Measurements from ENCODE around the gene ZBTB4. TPM values are rescaled to one million over a fixed set of nuclear protein-coding genes. Genes with fewer than 3 reads are reported as not detected.
A peak's percentile ranks its signal among the peaks of the same experiment; 100 is the strongest.

The ZBTB4 gene
- total RNA-seq, 1 experiment from 2014 or later: 26.3 TPM

- Mint-ChIP-seq H3K27ac (ENCODE audit: low read depth, unreplicated experiment) (peak overlapping the region; percentile 92), H3K4me1 (ENCODE audit: insufficient read depth, unreplicated experiment) (peaks cover 12% of the 10 kb centered on the region), H3K27me3 (ENCODE audit: insufficient read depth, unreplicated experiment) (no peaks in the 10 kb centered on the region), H3K4me3 (ENCODE audit: unreplicated experiment) (peak overlapping the region; percentile 81), H3K36me3 (ENCODE audit: insufficient read depth, unreplicated experiment) (no peaks in the 10 kb centered on the region), H3K9me3 (ENCODE audit: unreplicated experiment) (no peaks in the 10 kb centered on the region)
- DNase-seq (ENCODE audit: unreplicated experiment): peak; percentile 67
- TSS peak; percentile 62 for BruUV-seq (replicated peaks)
- intact Hi-C loops (cut with micrococcal nuclease): loop anchor here (1.0 to 10.0 kb wide), 8 partner anchors 15 to 389 kb away; partner anchors contain the start of genes PLSCR3, POLR2A, TMEM256 and TP53
- ChIA-PET POLR2A (interaction anchor here (0.7 to 8.9 kb wide), 27 partner anchors 8 to 1175 kb away, joined by 3 to 115 read pairs (median 8); partner anchors contain the start of genes GPS2, KCTD11, MPDU1 and NAA38), CTCF (interaction anchor here (0.6 to 3.8 kb wide), 29 partner anchors 11 to 281 kb away, joined by 3 to 57 read pairs (median 5); partner anchors contain the start of genes KCTD11, PLSCR3, SENP3 and SPEM2)
- TF ChIP-seq, protein P1, sequence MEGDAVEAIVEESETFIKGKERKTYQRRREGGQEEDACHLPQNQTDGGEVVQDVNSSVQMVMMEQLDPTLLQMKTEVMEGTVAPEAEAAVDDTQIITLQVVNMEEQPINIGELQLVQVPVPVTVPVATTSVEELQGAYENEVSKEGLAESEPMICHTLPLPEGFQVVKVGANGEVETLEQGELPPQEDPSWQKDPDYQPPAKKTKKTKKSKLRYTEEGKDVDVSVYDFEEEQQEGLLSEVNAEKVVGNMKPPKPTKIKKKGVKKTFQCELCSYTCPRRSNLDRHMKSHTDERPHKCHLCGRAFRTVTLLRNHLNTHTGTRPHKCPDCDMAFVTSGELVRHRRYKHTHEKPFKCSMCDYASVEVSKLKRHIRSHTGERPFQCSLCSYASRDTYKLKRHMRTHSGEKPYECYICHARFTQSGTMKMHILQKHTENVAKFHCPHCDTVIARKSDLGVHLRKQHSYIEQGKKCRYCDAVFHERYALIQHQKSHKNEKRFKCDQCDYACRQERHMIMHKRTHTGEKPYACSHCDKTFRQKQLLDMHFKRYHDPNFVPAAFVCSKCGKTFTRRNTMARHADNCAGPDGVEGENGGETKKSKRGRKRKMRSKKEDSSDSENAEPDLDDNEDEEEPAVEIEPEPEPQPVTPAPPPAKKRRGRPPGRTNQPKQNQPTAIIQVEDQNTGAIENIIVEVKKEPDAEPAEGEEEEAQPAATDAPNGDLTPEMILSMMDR (IDR thresholded peaks at IDR 0.05; ENCODE audit: unreplicated experiment): peak; percentile 23
These were observed 43.5 kb downstream of the ZBTB4 start for GRCh38 chr17:7435676-7436555.

DNA sequence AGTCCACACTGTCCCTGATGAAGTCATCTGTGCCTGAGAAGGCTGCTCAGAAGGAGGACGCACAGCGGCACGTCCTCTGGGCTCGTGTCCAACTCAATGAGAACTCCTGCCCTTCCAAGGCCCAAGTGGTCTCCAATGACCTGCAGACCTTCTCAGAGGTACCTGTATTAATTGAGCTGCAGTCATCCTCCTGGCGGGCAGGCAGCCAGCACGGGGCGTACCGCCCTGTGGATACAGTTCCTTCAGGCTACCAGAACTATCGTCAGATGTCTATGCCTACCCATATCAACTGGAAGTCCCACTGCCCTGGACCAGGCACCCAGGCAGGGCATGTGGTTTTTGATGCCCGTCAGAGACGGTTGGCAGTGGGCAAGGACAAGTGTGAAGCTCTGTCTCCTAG lies 47.1 kb downstream of the ZBTB4 start:
- H3K4me1 Mint-ChIP-seq (ENCODE audit: insufficient read depth, unreplicated experiment): peaks cover 6% of the 10 kb centered on the region
- H3K4me3 Mint-ChIP-seq (ENCODE audit: unreplicated experiment): no peak overlapping the region
- CTCF ChIA-PET: interaction anchor here (0.6 to 1.4 kb wide), 3 partner anchors 28 to 183 kb away, joined by 3 to 4 read pairs (median 4); partner anchors contain the start of gene TMEM256
- TF ChIP-seq, protein P1 (IDR thresholded peaks at IDR 0.05; ENCODE audit: unreplicated experiment): no peak
- H3K27ac Mint-ChIP-seq (ENCODE audit: low read depth, unreplicated experiment): no peak overlapping the region
- no peaks in the 10 kb centered on the region for H3K36me3 Mint-ChIP-seq (ENCODE audit: insufficient read depth, unreplicated experiment)
- intact Hi-C loops (cut with micrococcal nuclease): loop anchor here (10.0 kb wide), 1 partner anchor 253 kb away; the partner anchor contains the start of genes TP53 and WRAP53
- no peak for DNase-seq (ENCODE audit: unreplicated experiment)
- no peaks in the 10 kb centered on the region for H3K9me3 Mint-ChIP-seq (ENCODE audit: unreplicated experiment)
- no TSS peak for BruUV-seq (replicated peaks)
- POLR2A ChIA-PET: interaction anchor here (1.6 to 2.4 kb wide), 3 partner anchors 28 to 51 kb away, joined by 6 to 9 read pairs (median 9); partner anchors contain the start of genes POLR2A, TMEM256 and ZBTB4
- H3K27me3 Mint-ChIP-seq (ENCODE audit: insufficient read depth, unreplicated experiment): no peaks in the 10 kb centered on the region

GRCh38 chr17:7431231-7431630 lies 48.2 kb downstream of the ZBTB4 start:
- ChIA-PET CTCF (interaction anchor here (0.6 to 1.4 kb wide), 2 partner anchors 27 to 28 kb away, joined by 3 read pairs; partner anchors contain the start of gene TMEM256), POLR2A (interaction anchor here (1.6 to 2.4 kb wide), 3 partner anchors 27 to 52 kb away, joined by 6 to 9 read pairs (median 9); partner anchors contain the start of genes POLR2A, TMEM256 and ZBTB4)
- H3K9me3 Mint-ChIP-seq (ENCODE audit: unreplicated experiment): no peaks in the 10 kb centered on the region
- H3K36me3 Mint-ChIP-seq (ENCODE audit: insufficient read depth, unreplicated experiment): no peaks in the 10 kb centered on the region
- H3K4me1 Mint-ChIP-seq (ENCODE audit: insufficient read depth, unreplicated experiment): no peaks in the 10 kb centered on the region
- H3K4me3 Mint-ChIP-seq (ENCODE audit: unreplicated experiment): no peak overlapping the region
- intact Hi-C loops (cut with micrococcal nuclease): loop anchor here (10.0 kb wide), 1 partner anchor 254 kb away; the partner anchor contains the start of genes TP53 and WRAP53
- no peaks in the 10 kb centered on the region for H3K27me3 Mint-ChIP-seq (ENCODE audit: insufficient read depth, unreplicated experiment)
- DNase-seq (ENCODE audit: unreplicated experiment): no peak
- no peak overlapping the region for H3K27ac Mint-ChIP-seq (ENCODE audit: low read depth, unreplicated experiment)
- no TSS peak for BruUV-seq (replicated peaks)
- TF ChIP-seq, protein P1 (IDR thresholded peaks at IDR 0.05; ENCODE audit: unreplicated experiment): no peak

DNA sequence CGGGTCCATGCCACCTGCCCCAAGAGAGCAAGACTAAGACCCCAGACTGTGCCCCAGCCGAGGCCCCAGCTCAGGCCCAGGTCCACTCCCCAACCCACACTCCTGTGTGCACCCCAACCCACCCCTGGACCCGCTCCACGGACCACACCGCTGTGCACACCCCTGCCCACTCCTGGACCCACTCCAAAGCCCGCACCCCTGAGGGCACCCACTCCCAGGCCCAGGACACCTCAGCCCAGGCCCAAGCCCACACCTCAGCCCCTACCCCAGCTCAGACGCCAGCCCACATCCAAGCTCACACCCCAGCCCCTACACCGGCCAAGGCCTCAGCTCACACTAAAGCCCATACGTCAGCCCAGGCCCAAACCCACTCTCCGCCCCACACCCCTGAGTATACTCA lies 49.7 kb downstream of the ZBTB4 start:
- Mint-ChIP-seq H3K27ac (ENCODE audit: low read depth, unreplicated experiment) (no peak overlapping the region), H3K36me3 (ENCODE audit: insufficient read depth, unreplicated experiment) (no peaks in the 10 kb centered on the region), H3K4me3 (ENCODE audit: unreplicated experiment) (no peak overlapping the region), H3K9me3 (ENCODE audit: unreplicated experiment) (no peaks in the 10 kb centered on the region), H3K27me3 (ENCODE audit: insufficient read depth, unreplicated experiment) (no peaks in the 10 kb centered on the region), H3K4me1 (ENCODE audit: insufficient read depth, unreplicated experiment) (no peaks in the 10 kb centered on the region)
- intact Hi-C loops (cut with micrococcal nuclease): loop anchor here (10.0 kb wide), 1 partner anchor 255 kb away; the partner anchor contains the start of genes TP53 and WRAP53
- POLR2A ChIA-PET: no interaction called here
- DNase-seq (ENCODE audit: unreplicated experiment): no peak
- CTCF ChIA-PET: interaction anchor here (1.2 kb wide), 1 partner anchor 73 kb away, joined by 5 read pairs; no protein-coding TSS in a partner anchor
- TF ChIP-seq, protein P1 (IDR thresholded peaks at IDR 0.05; ENCODE audit: unreplicated experiment): no peak
- no TSS peak for BruUV-seq (replicated peaks)

Measured in MCF 10A (cell line).